Spleen (tissue), 7 donors: ENCODE measurements around the gene DBH.

ENCODE experiments used
- CTCF ChIP-seq, 11 experiments: fragments of 200-600 bp in 7 of 11; fragments of 450-650 bp in 4 of 11; sonication (generic) in 4 of 11; IDR thresholded peaks in 8 of 11; conservative IDR thresholded peaks in 3 of 11; 1 replicate in 7 of 11; 2 replicates in 4 of 11; pipeline versions ENCODE4 v1.4.0 to v1.8.0; 2016 to 2021; ENCODE audit warnings: antibody characterized with exemption in 11 of 11, inconsistent platforms in 4 of 11, mild to moderate bottlenecking in 1 of 11
- POLR2AphosphoS5 ChIP-seq, 3 donors: sonication (generic); formaldehyde crosslinking; IDR thresholded peaks; one replicate each; pipeline ENCODE4 v1.5.1; 2017; ENCODE audit warnings: antibody characterized with exemption in 3 of 3
- donor health status: DM: no; HTN: no; CAD: no; lungs with moderate emphysema.
- donor health status: DM: no; HTN: no; CAD: no.
- donor health status: DM: no; HTN: no; CAD: no.

GRCh38 chr9:133707763-133708245, 71.6 kb downstream of the DBH start:
- no peak for TF ChIP-seq CTCF (IDR thresholded peaks at IDR 0.05 in 8 of 11, conservative IDR thresholded peaks at IDR 0.05 in 3 of 11)
- TF ChIP-seq POLR2AphosphoS5 (IDR thresholded peaks at IDR 0.05), result no peak
